Parathyroid adenoma (tissue), 2 donors: Measurements from ENCODE around the gene NR2F1.

Experiments
- H2AFZ ChIP-seq: fragments of 300-600 bp; sonication (generic); one replicate; pipeline ENCODE4 v1.7.0; 2017; ENCODE audit warnings: antibody characterized with exemption, mild to moderate bottlenecking
- H3K27ac ChIP-seq: fragments of 300-600 bp; sonication (generic); one replicate; pipeline ENCODE4 v1.7.0; 2017
- H3K27me3 ChIP-seq: fragments of 300-600 bp; sonication (generic); one replicate; pipeline ENCODE4 v1.7.0; 2017; ENCODE audit warnings: low read length; ENCODE audit not compliant: control insufficient read depth, insufficient read depth
- H3K36me3 ChIP-seq: fragments of 300-600 bp; sonication (generic); one replicate; pipeline ENCODE4 v1.7.0; 2017; ENCODE audit warnings: low read length; ENCODE audit not compliant: control insufficient read depth, insufficient read depth
- H3K4me1 ChIP-seq: fragments of 300-600 bp; sonication (generic); one replicate; pipeline ENCODE4 v1.7.0; 2017; ENCODE audit warnings: control low read depth
- H3K4me2 ChIP-seq: fragments of 300-600 bp; sonication (generic); one replicate; pipeline ENCODE4 v1.7.0; 2017; ENCODE audit warnings: low read length
- H3K4me3 ChIP-seq: fragments of 300-600 bp; sonication (generic); one replicate; pipeline ENCODE4 v1.7.0; 2017; ENCODE audit warnings: low read depth, low read length
- H3K79me2 ChIP-seq: fragments of 300-600 bp; sonication (generic); one replicate; pipeline ENCODE4 v1.7.0; 2017; ENCODE audit warnings: control low read depth
- H3K9ac ChIP-seq: fragments of 300-600 bp; sonication (generic); one replicate; pipeline ENCODE4 v1.7.0; 2017; ENCODE audit warnings: mild to moderate bottlenecking
- H3K9me3 ChIP-seq: fragments of 300-600 bp; sonication (generic); one replicate; pipeline ENCODE4 v1.7.0; 2017; ENCODE audit warnings: low read length; ENCODE audit not compliant: control insufficient read depth
- CTCF ChIP-seq: fragments of 300-600 bp; sonication (generic); IDR thresholded peaks from one replicate; pipeline ENCODE4 v1.7.0; 2017; ENCODE audit warnings: antibody characterized with exemption, mild to moderate bottlenecking
- donor health status: primary hyperparathyroidism.

NR2F1 gene

GRCh38 chr5:93598091-93599000 lies 15.3 kb downstream of the NR2F1 start:
- Histone ChIP-seq H3K4me2 (no peak overlapping the region), H3K27ac (no peak overlapping the region), H3K79me2 (no peaks in the 10 kb centered on the region), H3K9me3 (no peaks in the 10 kb centered on the region), H2AFZ (no peak overlapping the region), H3K36me3 (no peaks in the 10 kb centered on the region), H3K4me3 (no peak overlapping the region), H3K4me1 (no peaks in the 10 kb centered on the region), H3K9ac (no peak overlapping the region), H3K27me3 (peaks cover 7% of the 10 kb centered on the region)
- no peak for TF ChIP-seq CTCF

- Histone ChIP-seq H3K27me3 (peaks cover 11% of the 10 kb centered on the region), H3K4me3 (no peak overlapping the region), H3K36me3 (no peaks in the 10 kb centered on the region), H2AFZ (no peak overlapping the region), H3K9ac (no peak overlapping the region), H3K4me1 (no peaks in the 10 kb centered on the region), H3K9me3 (no peaks in the 10 kb centered on the region), H3K79me2 (no peaks in the 10 kb centered on the region), H3K27ac (no peak overlapping the region), H3K4me2 (no peak overlapping the region)
- TF ChIP-seq CTCF, result no peak
Observed at GRCh38 chr5:93599001-93599379, 16.0 kb downstream of the NR2F1 start.

- Histone ChIP-seq H3K27ac (no peak overlapping the region), H3K4me2 (no peak overlapping the region), H3K36me3 (no peaks in the 10 kb centered on the region), H3K9me3 (no peaks in the 10 kb centered on the region), H3K27me3 (peaks cover 14% of the 10 kb centered on the region), H3K4me1 (no peaks in the 10 kb centered on the region), H3K4me3 (no peak overlapping the region), H3K9ac (no peak overlapping the region), H2AFZ (no peak overlapping the region), H3K79me2 (no peaks in the 10 kb centered on the region)
- TF ChIP-seq CTCF, result no peak
Observed at GRCh38 chr5:93599399-93600120, 16.5 kb downstream of the NR2F1 start.

GRCh38 chr5:93600409-93601070 lies 17.5 kb downstream of the NR2F1 start:
- no peak overlapping the region for H3K9ac ChIP-seq
- no peaks in the 10 kb centered on the region for H3K4me1 ChIP-seq
- H3K79me2 ChIP-seq, result no peaks in the 10 kb centered on the region
- H3K27me3 ChIP-seq, result peaks cover 18% of the 10 kb centered on the region
- H3K4me2 ChIP-seq, result no peak overlapping the region
- no peak for TF ChIP-seq CTCF
- H3K9me3 ChIP-seq, result no peaks in the 10 kb centered on the region
- H3K27ac ChIP-seq, result no peak overlapping the region
- H3K36me3 ChIP-seq, result no peaks in the 10 kb centered on the region
- no peak overlapping the region for H3K4me3 ChIP-seq
- H2AFZ ChIP-seq, result no peak overlapping the region
